C4-2B (cell line): Measurements from ENCODE around the gene TMEM117.
"Not testable (repeated sequence)": the region's sequence is repeated elsewhere in the genome, so short reads cannot be mapped to it uniquely, and the experiment has no call there.

Experiments used
- H3K27ac ChIP-seq: fragments of 450-650 bp; 2 replicates; pipeline ENCODE4 v1.5.1; 2017
- CTCF ChIP-seq: fragments of 450-650 bp; conservative IDR thresholded peaks from 2 replicates; pipeline ENCODE4 v1.5.1; 2017; ENCODE audit warnings: mild to moderate bottlenecking
- ZFX ChIP-seq: fragments of 450-650 bp; IDR thresholded peaks from 2 replicates; pipeline ENCODE4 v1.6.1; 2017

Gene TMEM117

GRCh38 chr12:44369998-44370397 lies 534.1 kb downstream of the TMEM117 start:
- no peak for TF ChIP-seq CTCF
- TF ChIP-seq ZFX = no peak
- no peak overlapping the region for H3K27ac ChIP-seq

GRCh38 chr12:44370982-44371381 lies 535.1 kb downstream of the TMEM117 start:
- TF ChIP-seq ZFX (no peak), CTCF (no peak)
- no peak overlapping the region for H3K27ac ChIP-seq

- TF ChIP-seq CTCF = no peak
- no peak overlapping the region for H3K27ac ChIP-seq
Measured at GRCh38 chr12:44372259-44372658, 536.4 kb downstream of the TMEM117 start.

GRCh38 chr12:44375694-44376093 lies 539.8 kb downstream of the TMEM117 start:
- no peak overlapping the region for H3K27ac ChIP-seq
- TF ChIP-seq CTCF (no peak), ZFX (no peak)

GRCh38 chr12:44377443-44378187 lies 541.7 kb downstream of the TMEM117 start:
- no peak overlapping the region for H3K27ac ChIP-seq
- no peak for TF ChIP-seq CTCF
- TF ChIP-seq ZFX = no peak

- not testable (repeated sequence) for H3K27ac ChIP-seq
Measured at GRCh38 chr12:44379113-44379512, 543.2 kb downstream of the TMEM117 start.

- no peak overlapping the region for H3K27ac ChIP-seq
- TF ChIP-seq CTCF (no peak), ZFX (no peak)
Measured at GRCh38 chr12:44379831-44380230, 544.0 kb downstream of the TMEM117 start.

GRCh38 chr12:44380861-44381260 lies 545.0 kb downstream of the TMEM117 start:
- no peak overlapping the region for H3K27ac ChIP-seq
- TF ChIP-seq CTCF = no peak
- no peak for TF ChIP-seq ZFX
